NB4 (cell line): ENCODE data around the gene PSG6.
"Not testable (repeated sequence)": the region's sequence is repeated elsewhere in the genome, so short reads cannot be mapped to it uniquely, and the experiment has no call there.

ENCODE experiments used
- DNase-seq: peaks from one replicate; pipeline ENCODE4 v3.0.0; 2010; ENCODE audit warnings: low read depth
- H3K4me3 ChIP-seq: one replicate; pipeline ENCODE4 v1.5.1; 2011; ENCODE audit warnings: mild to moderate bottlenecking, low read depth, low read length, moderate library complexity
- CTCF ChIP-seq: IDR thresholded peaks from one replicate; pipeline ENCODE4 v1.5.1; 2012; ENCODE audit warnings: low read depth, low read length
- MAX ChIP-seq: IDR thresholded peaks from 2 replicates; pipeline ENCODE4 v1.6.1; 2011; ENCODE audit warnings: low read depth, low read length
- MYC ChIP-seq: IDR thresholded peaks from 2 replicates; pipeline ENCODE4 v1.6.1; 2011; ENCODE audit warnings: low read depth, low read length
- POLR2A ChIP-seq: IDR thresholded peaks from 2 replicates; pipeline ENCODE4 v1.6.1; 2011; ENCODE audit warnings: mild to moderate bottlenecking; ENCODE audit not compliant: insufficient read length; ENCODE audit errors: extremely low read depth

Gene PSG6

GRCh38 chr19:42874136-42874535 is 43.6 kb downstream of the PSG6 start:
- H3K4me3 ChIP-seq, DNase-seq: not testable (repeated sequence)

GRCh38 chr19:42872608-42873007 is 45.1 kb downstream of the PSG6 start:
- TF ChIP-seq CTCF, result no peak
- TF ChIP-seq MAX, result no peak
- TF ChIP-seq POLR2A, result no peak
- no peak for TF ChIP-seq MYC
- DNase-seq, result no peak
- no peak overlapping the region for H3K4me3 ChIP-seq

- H3K4me3 ChIP-seq, result no peak overlapping the region
- no peak for DNase-seq
- no peak for TF ChIP-seq CTCF
- TF ChIP-seq POLR2A, result no peak
- no peak for TF ChIP-seq MYC
- TF ChIP-seq MAX, result no peak
Measured at GRCh38 chr19:42857544-42857867, 60.2 kb downstream of the PSG6 start.

- H3K4me3 ChIP-seq, result not testable (repeated sequence)
- peak; percentile 7 for DNase-seq
- TF ChIP-seq CTCF, result peak; percentile 48
Measured at GRCh38 chr19:42856866-42857543, 60.7 kb downstream of the PSG6 start.

- not testable (repeated sequence) for DNase-seq, H3K4me3 ChIP-seq
Measured at GRCh38 chr19:42854745-42855144, 62.9 kb downstream of the PSG6 start.

GRCh38 chr19:42853231-42853630 is 64.5 kb downstream of the PSG6 start:
- not testable (repeated sequence) for H3K4me3 ChIP-seq, DNase-seq

- not testable (repeated sequence) for H3K4me3 ChIP-seq, DNase-seq
Measured at GRCh38 chr19:42852821-42853220, 64.9 kb downstream of the PSG6 start.
